Adrenal gland (tissue), 12 donors: Measurements from ENCODE around the gene KLF16. TPM values are rescaled to one million over a fixed set of nuclear protein-coding genes. Genes with fewer than 3 reads are reported as not detected.

Experiments
- DNase-seq, 7 donors: peaks; one replicate each; pipeline ENCODE4 v3.0.0-alpha.2; 2019 to 2020
- H3K27ac ChIP-seq, 5 donors: fragments of 200-600 bp; sonication (generic) in 4 of 5; 1 replicate in 3 of 5; 2 replicates in 2 of 5; pipeline versions ENCODE4 v1.5.1 to v1.8.0; 2016 to 2020; ENCODE audit warnings: mild to moderate bottlenecking in 1 of 5
- H3K27me3 ChIP-seq: fragments of 200-600 bp; 2 replicates; pipeline ENCODE4 v1.8.0; 2021
- H3K36me3 ChIP-seq, 2 donors: fragments of 200-600 bp; replicated peaks in 1 of 2; 1 replicate in 1 of 2; 2 replicates in 1 of 2; pipeline versions ENCODE4 v1.5.1 to v1.8.0; 2018 to 2022
- H3K4me1 ChIP-seq, 2 donors: fragments of 200-600 bp; replicated peaks in 1 of 2; 1 replicate in 1 of 2; 2 replicates in 1 of 2; pipeline versions ENCODE4 v1.5.1 to v1.8.0; 2018 to 2021
- H3K4me3 ChIP-seq, 4 donors: fragments of 200-600 bp; sonication (generic) in 3 of 4; one replicate each; pipeline ENCODE4 v1.5.1; 2016 to 2018
- H3K9me3 ChIP-seq, 3 donors: fragments of 200-600 bp; sonication (generic) in 1 of 3; replicated peaks in 1 of 3; 1 replicate in 2 of 3; 2 replicates in 1 of 3; pipeline versions ENCODE4 v1.5.1 to v1.8.0; 2016 to 2021
- CTCF ChIP-seq, 6 experiments: fragments of 450-650 bp in 4 of 6; fragments of 200-600 bp in 2 of 6; sonication (generic) in 1 of 6; IDR thresholded peaks; 1 replicate in 5 of 6; 2 replicates in 1 of 6; pipeline versions ENCODE4 v1.5.1 to v1.8.0; 2016 to 2021; ENCODE audit warnings: antibody characterized with exemption in 6 of 6, mild to moderate bottlenecking in 2 of 6, moderate library complexity in 1 of 6
- POLR2A ChIP-seq, 2 donors: fragments of 450-650 bp; IDR thresholded peaks; one replicate each; pipeline ENCODE4 v1.6.1; 2017; ENCODE audit warnings: antibody characterized with exemption in 2 of 2, mild to moderate bottlenecking in 2 of 2, moderate library complexity in 1 of 2
- WGBS, 4 donors: extraction: QIAGEN DNeasy Blood & Tissue Kit in 2 of 4; methylation state at CpG; one replicate each; pipeline versions ENCODE4 v1.1.5 to v1.1.7; 2013 to 2017; 5-methylcytosine and 5-hydroxymethylcytosine counted together
- intact Hi-C, 2 donors: fragments of 100-400 bp; cut with DNase I; formaldehyde crosslinking; loops; one replicate each; pipeline versions ENCODE4 v1.14.1 to v1.15.0; 2022 to 2023
- polyA plus RNA-seq, 3 donors: library from polyadenylated mRNA; stranded (reverse); fragments of 200-250 nt in 2 of 3; fragments of 350-450 nt in 1 of 3; fragmentation: Illumina TruSeq in 1 of 3; extraction: RNeasy Lipid Tissue Mini Kit (QIAGEN cat#74804) in 1 of 3; gene quantifications; one replicate each; pipeline ENCODE4 v1.2.3, GENCODE V29; 2013 to 2014
- total RNA-seq, 9 donors: library from RNA; depleted of rRNA in 4 of 9; stranded (reverse); fragments of >200 nt in 4 of 9; fragments of 120-200 nt in 1 of 9; fragmentation: NEBNext Ultra II Directional in 1 of 9; extraction: Animal tissue kit (Norgen Biotek cat#: 25700) in 1 of 9; gene quantifications; one replicate each; pipeline versions ENCODE4 v1.1.0 to v1.2.4, GENCODE V29; 2013 to 2023
- donor health status: healthy with polysubstance abuse.
- donor health status: Bipolar disorder and iron deficiency.
- donor health status: DM: yes; HTN: yes; CAD: no.
- donor health status: DM: no; HTN: no; CAD: no.
- donor health status: DM: no; HTN: no; CAD: no.
- donor health status: DM: yes; HTN: yes; CAD: no.

The KLF16 gene
- total and polyA plus RNA-seq, 12 donors = 2.0 to 28.1 (median 13.9) TPM

GRCh38 chr19:1862068-1862423, 1.3 kb downstream of the KLF16 start:
- H3K4me3 ChIP-seq = peak overlapping the region in 2 of 4 donors; percentile 18 to 86
- WGBS, 4 donors = 0 to 16% (median 10%) methylated on average over 1 to 21 of the region's 21 CpGs

GRCh38 chr19:1861599-1862031, 1.8 kb downstream of the KLF16 start:
- intact Hi-C loops = loop anchor here in 1 of 2 donors (10.0 kb wide), 1 partner anchor 63 kb away; no protein-coding TSS in a partner anchor
- no peaks in the 10 kb centered on the region for H3K36me3 ChIP-seq
- no peaks in the 10 kb centered on the region for H3K27me3 ChIP-seq
- peak overlapping the region in 1 of 4 donors; percentile 86 for H3K4me3 ChIP-seq
- TF ChIP-seq POLR2A (IDR thresholded peaks at IDR 0.05) (no peak), CTCF (IDR thresholded peaks at IDR 0.05) (no peak)
- peaks cover 35 to 49% of the 10 kb centered on the region in 2 donors for H3K4me1 ChIP-seq
- WGBS, 4 donors = 25 to 50% (median 42%) methylated on average over 13 to 23 of the region's 23 CpGs
- peak overlapping the region in 2 of 5 donors; percentile 5 to 34 for H3K27ac ChIP-seq
- no peaks in the 10 kb centered on the region for H3K9me3 ChIP-seq
- DNase-seq = no peak

More at GRCh38 chr19:1862068-1862423, 1.3 kb downstream of the KLF16 start:
- Histone ChIP-seq H3K9me3 (no peaks in the 10 kb centered on the region), H3K36me3 (no peaks in the 10 kb centered on the region), H3K27me3 (no peaks in the 10 kb centered on the region), H3K4me1 (peaks cover 33 to 45% of the 10 kb centered on the region in 2 donors), H3K27ac (peak overlapping the region in 2 of 5 donors; percentile 6 to 34)
- TF ChIP-seq POLR2A (IDR thresholded peaks at IDR 0.05) = no peak
- TF ChIP-seq CTCF (IDR thresholded peaks at IDR 0.05) = no peak
- intact Hi-C loops = loop anchor here in 1 of 2 donors (10.0 kb wide), 1 partner anchor 63 kb away; no protein-coding TSS in a partner anchor
- no peak for DNase-seq

GRCh38 chr19:1860821-1861598, 2.4 kb downstream of the KLF16 start:
- H3K4me1 ChIP-seq = peaks cover 41 to 54% of the 10 kb centered on the region in 2 donors
- TF ChIP-seq POLR2A (IDR thresholded peaks at IDR 0.05) (no peak), CTCF (IDR thresholded peaks at IDR 0.05) (no peak)
- H3K27ac ChIP-seq = peak overlapping the region in 1 of 5 donors; percentile 5
- peak in 3 of 7 donors; percentile 37 to 52 (median 52) for DNase-seq
- WGBS, 4 donors = 71 to 81% (median 71%) methylated on average over 16 to 28 of the region's 28 CpGs
- H3K4me3 ChIP-seq = peak overlapping the region in 1 of 4 donors; percentile 86
- no peaks in the 10 kb centered on the region for H3K27me3 ChIP-seq
- intact Hi-C loops = loop anchor here in 1 of 2 donors (10.0 kb wide), 1 partner anchor 64 kb away; no protein-coding TSS in a partner anchor
- H3K9me3 ChIP-seq = no peaks in the 10 kb centered on the region
- no peaks in the 10 kb centered on the region for H3K36me3 ChIP-seq

GRCh38 chr19:1860042-1860775, 3.2 kb downstream of the KLF16 start:
- WGBS, 4 donors = 46 to 67% (median 52%) methylated on average over 12 to 32 of the region's 32 CpGs
- no peak overlapping the region for H3K4me3 ChIP-seq
- peaks cover 46 to 61% of the 10 kb centered on the region in 2 donors for H3K4me1 ChIP-seq

More at GRCh38 chr19:1860042-1860775, 3.2 kb downstream of the KLF16 start:
- intact Hi-C loops = loop anchor here in 1 of 2 donors (10.0 kb wide), 1 partner anchor 65 kb away; no protein-coding TSS in a partner anchor
- peak in 1 of 7 donors; percentile 83 for DNase-seq
- TF ChIP-seq CTCF (IDR thresholded peaks at IDR 0.05) = no peak
- TF ChIP-seq POLR2A (IDR thresholded peaks at IDR 0.05) = no peak
- H3K9me3 ChIP-seq = no peaks in the 10 kb centered on the region
- H3K27me3 ChIP-seq = no peaks in the 10 kb centered on the region
- no peak overlapping the region for H3K27ac ChIP-seq
- no peaks in the 10 kb centered on the region for H3K36me3 ChIP-seq
